IMR-90 (cell line): ENCODE data around the gene PALM3. TPM values are rescaled to one million over a fixed set of nuclear protein-coding genes. Genes with fewer than 3 reads are reported as not detected.

Experiments used
- ATAC-seq: fragments of 200-7000 bp; cut with Tn5 transposase; 2 replicates; pipeline ENCODE4 v1.9.1; 2020; ENCODE audit warnings: low read depth, mild to moderate bottlenecking, moderate library complexity
- BruUV-seq: library from RNA; stranded (reverse); fragments of 400-500 nt; replicated peaks from 2 replicates; lab custom pipeline; 2021; lab: Mats Ljungman, UMichigan
- CTCF ChIA-PET: fragments of 300-600 bp; formaldehyde crosslinking; extraction: SDS; loops from one replicate; lab custom pipeline; 2021; ENCODE audit warnings: antibody characterized with exemption; lab: Yijun Ruan, JAX
- POLR2A ChIA-PET: fragments of 300-600 bp; sonication (Branson Sonifier 250); formaldehyde crosslinking; loops from one replicate; lab custom pipeline; 2022; ENCODE audit warnings: antibody characterized with exemption; ENCODE audit not compliant: unreplicated experiment; lab: Charles Lee
- DNase-seq: peaks from one replicate; pipeline ENCODE4 v3.0.0; 2013
- H2AFZ ChIP-seq: replicated peaks from 2 replicates; pipeline ENCODE3; 2013; ENCODE audit warnings: low read length, mild to moderate bottlenecking; ENCODE audit not compliant: poor library complexity
- H2AK5ac ChIP-seq: 2 replicates; pipeline ENCODE4 v1.6.1; 2013; ENCODE audit warnings: low read depth, low read length, inconsistent platforms
- H2AK9ac ChIP-seq: replicated peaks from 2 replicates; pipeline ENCODE3; 2013; ENCODE audit warnings: mild to moderate bottlenecking, low read depth, low read length, moderate library complexity; ENCODE audit not compliant: poor library complexity
- H2BK120ac ChIP-seq: 2 replicates; pipeline ENCODE4 v1.6.1; 2013; ENCODE audit warnings: low read depth, low read length, inconsistent platforms
- H2BK15ac ChIP-seq: 3 replicates; pipeline ENCODE4 v1.6.1; 2013; ENCODE audit warnings: low read depth, low read length, inconsistent platforms
- H2BK20ac ChIP-seq: 2 replicates; pipeline ENCODE4 v1.6.1; 2013; ENCODE audit warnings: low read depth, mild to moderate bottlenecking, inconsistent platforms, low read length, moderate library complexity
- H2BK5ac ChIP-seq: 2 replicates; pipeline ENCODE4 v1.6.1; 2013; ENCODE audit warnings: mild to moderate bottlenecking, low read depth, low read length, inconsistent platforms; ENCODE audit not compliant: poor library complexity, severe bottlenecking
- H3K14ac ChIP-seq: replicated peaks from 2 replicates; pipeline ENCODE4 v1.6.1; 2013; ENCODE audit warnings: low read depth, low read length, inconsistent platforms
- H3K18ac ChIP-seq: 2 replicates; pipeline ENCODE4 v1.6.1; 2013; ENCODE audit warnings: low read depth, low read length, control low read depth
- H3K23ac ChIP-seq: 2 replicates; pipeline ENCODE4 v1.6.1; 2013; ENCODE audit warnings: low read depth, low read length, inconsistent platforms
- H3K27ac ChIP-seq: 2 replicates; pipeline ENCODE4 v1.5.1; 2013; ENCODE audit warnings: mild to moderate bottlenecking, control low read depth, low read length; ENCODE audit not compliant: insufficient read depth
- H3K27me3 ChIP-seq: 2 replicates; pipeline ENCODE4 v1.6.1; 2013; ENCODE audit warnings: low read length; ENCODE audit not compliant: control insufficient read depth, insufficient read depth
- H3K36me3 ChIP-seq: 2 replicates; pipeline ENCODE4 v1.6.1; 2013; ENCODE audit warnings: low read length, mixed read lengths; ENCODE audit not compliant: control insufficient read depth, insufficient read depth
- H3K4ac ChIP-seq: 2 replicates; pipeline ENCODE4 v1.6.1; 2013; ENCODE audit warnings: low read depth, low read length, inconsistent platforms
- H3K4me1 ChIP-seq: 2 replicates; pipeline ENCODE4 v1.6.1; 2013; ENCODE audit warnings: low read length, mixed read lengths; ENCODE audit not compliant: control insufficient read depth, insufficient read depth
- H3K4me2 ChIP-seq: 2 replicates; pipeline ENCODE4 v1.6.1; 2013; ENCODE audit warnings: low read depth, mild to moderate bottlenecking, control low read depth, low read length, moderate library complexity
- H3K4me3 ChIP-seq: 2 replicates; pipeline ENCODE4 v1.5.1; 2013; ENCODE audit warnings: low read depth, mild to moderate bottlenecking, control low read depth, low read length, moderate library complexity; ENCODE audit not compliant: insufficient read depth
- H3K56ac ChIP-seq: 2 replicates; pipeline ENCODE4 v1.6.1; 2013; ENCODE audit warnings: low read length, inconsistent platforms; ENCODE audit not compliant: insufficient read depth; ENCODE audit errors: extremely low read depth
- H3K79me1 ChIP-seq, 2 experiments: 2 replicates each; pipeline ENCODE4 v1.6.1; 2013; ENCODE audit warnings: low read length in 2 of 2, inconsistent platforms in 1 of 2, low read depth in 1 of 2
- H3K9ac ChIP-seq: 2 replicates; pipeline ENCODE4 v1.6.1; 2013; ENCODE audit warnings: low read depth, low read length, control low read depth
- H3K9me1 ChIP-seq: 2 replicates; pipeline ENCODE4 v1.6.1; 2013; ENCODE audit warnings: low read length, inconsistent platforms; ENCODE audit not compliant: insufficient read depth
- H3K9me3 ChIP-seq: 2 replicates; pipeline ENCODE4 v1.6.1; 2013; ENCODE audit warnings: low read length; ENCODE audit not compliant: control insufficient read depth, insufficient read depth
- H4K20me1 ChIP-seq: 2 replicates; pipeline ENCODE4 v1.6.1; 2013; ENCODE audit warnings: low read length, inconsistent platforms; ENCODE audit not compliant: insufficient read depth
- H4K5ac ChIP-seq: 2 replicates; pipeline ENCODE4 v1.6.1; 2013; ENCODE audit warnings: mild to moderate bottlenecking, low read depth, low read length, control low read depth
- H4K8ac ChIP-seq, 2 experiments: 2 replicates each; pipeline ENCODE4 v1.6.1; 2013; ENCODE audit warnings: low read depth in 2 of 2, low read length in 2 of 2, control low read depth in 1 of 2, inconsistent platforms in 1 of 2
- H4K91ac ChIP-seq: 2 replicates; pipeline ENCODE4 v1.6.1; 2013; ENCODE audit warnings: low read depth, low read length, inconsistent platforms; ENCODE audit not compliant: insufficient read depth
- BHLHE40 ChIP-seq: fragments of 150-350 bp; IDR thresholded peaks from 2 replicates; pipeline ENCODE4 v1.6.1; 2016; ENCODE audit warnings: mild to moderate bottlenecking, low read depth, low read length
- ELK1 ChIP-seq: fragments of 150-350 bp; IDR thresholded peaks from 2 replicates; pipeline ENCODE4 v1.6.1; 2016; ENCODE audit warnings: low read depth, mild to moderate bottlenecking, low read length, moderate library complexity, borderline replicate concordance
- RCOR1 ChIP-seq: IDR thresholded peaks from 2 replicates; pipeline ENCODE4 v1.6.1; 2012; ENCODE audit warnings: mild to moderate bottlenecking, low read length, improper control_type of control experiment; ENCODE audit not compliant: insufficient replicate concordance
- RFX5 ChIP-seq: IDR thresholded peaks from 2 replicates; pipeline ENCODE4 v1.8.0; 2012; ENCODE audit warnings: low read depth, mild to moderate bottlenecking, low read length, moderate library complexity
- SMC3 ChIP-seq: fragments of 150-350 bp; IDR thresholded peaks from 2 replicates; pipeline ENCODE4 v1.6.1; 2016; ENCODE audit warnings: low read depth, mild to moderate bottlenecking, antibody characterized with exemption, low read length, moderate library complexity
- USF2 ChIP-seq: fragments of 150-350 bp; IDR thresholded peaks from 2 replicates; pipeline ENCODE4 v1.6.1; 2017; ENCODE audit warnings: mild to moderate bottlenecking, antibody characterized with exemption, low read length, low read depth
- WGBS, 2 experiments: methylation state at CpG; one replicate each; pipeline versions ENCODE4 v1.1.5 to v1.1.7; 2013; ENCODE audit warnings: missing lambda C conversion rate in 2 of 2; ENCODE audit not compliant: insufficient read length in 1 of 2; ENCODE audit errors: extremely low coverage in 2 of 2; 5-methylcytosine and 5-hydroxymethylcytosine counted together
- dilution Hi-C: fragments of 300-500 bp; cut with HindIII; formaldehyde crosslinking; loops from one replicate; pipeline ENCODE4 v1.14.3; 2018; ENCODE audit warnings: low sequenced_read_pairs; ENCODE audit not compliant: unreplicated experiment
- in situ Hi-C: fragments of 300-500 bp; cut with MboI; formaldehyde crosslinking; loops from 3 replicates; pipeline ENCODE4 v1.14.3; 2019; ENCODE audit warnings: low sequenced_read_pairs, inconsistent platforms, mixed read lengths
- intact Hi-C: fragments of 100-400 bp; cut with micrococcal nuclease; formaldehyde crosslinking; loops from 2 replicates; pipeline ENCODE4 v1.10.0; 2022
- polyA plus RNA-seq, 3 experiments: library from polyadenylated mRNA; depleted of rRNA; stranded (reverse); fragments of >200 nt; gene quantifications; 2 replicates each; pipeline ENCODE4 v1.2.3, GENCODE V29; 2012; ENCODE audit warnings: low replicate concordance in 1 of 3
- total RNA-seq: library from RNA; depleted of rRNA; stranded (reverse); fragments of >200 nt; gene quantifications from 2 replicates; pipeline ENCODE4 v1.2.3, GENCODE V29; 2012

The PALM3 gene
- total and polyA plus RNA-seq, 2 of the 4 experiments (the other 2 are of a cell fraction): 0.18 to 0.84 TPM

- CTCF ChIA-PET: no interaction called here
- H2AFZ ChIP-seq: no peak overlapping the region
- in situ Hi-C loops: no loop called here
These were observed 5.7 kb downstream of the PALM3 start for GRCh38 chr19:14056069-14056666.

More at GRCh38 chr19:14056069-14056666, 5.7 kb downstream of the PALM3 start:
- Histone ChIP-seq H4K20me1 (no peaks in the 10 kb centered on the region), H3K27me3 (peaks cover 35% of the 10 kb centered on the region), H2BK15ac (no peak overlapping the region), H4K91ac (no peak overlapping the region), H2AK5ac (no peak overlapping the region), H2BK5ac (no peak overlapping the region), H3K9me1 (no peaks in the 10 kb centered on the region), H2BK120ac (no peak overlapping the region), H3K79me1 (no peaks in the 10 kb centered on the region), H3K36me3 (no peaks in the 10 kb centered on the region), H3K9me3 (peaks cover 2% of the 10 kb centered on the region; the same call in 1 of the 2 replicates), H3K27ac (no peak overlapping the region), H3K9ac (no peak overlapping the region), H3K18ac (no peak overlapping the region), H3K4me1 (peaks cover 1% of the 10 kb centered on the region; the same call in 1 of the 2 replicates), H3K4me3 (no peak overlapping the region), H2BK20ac (no peak overlapping the region), H4K8ac (no peak overlapping the region), H3K4me2 (no peak overlapping the region), H3K14ac (no peak overlapping the region), H4K5ac (no peak overlapping the region), H3K4ac (no peak overlapping the region), H3K23ac (no peak overlapping the region), H2AK9ac (no peak overlapping the region), H3K56ac (no peak overlapping the region)
- DNase-seq (no peak), ATAC-seq (no peak)
- BruUV-seq: no TSS peak
- TF ChIP-seq USF2: no peak
- TF ChIP-seq RFX5: no peak
- TF ChIP-seq BHLHE40: no peak
- TF ChIP-seq RCOR1: no peak
- no peak for TF ChIP-seq ELK1
- no peak for TF ChIP-seq SMC3
- dilution Hi-C loops (no loop called here), intact Hi-C loops (no loop called here)
- POLR2A ChIA-PET: no interaction called here
- 82% methylated on average over 5 of the region's 10 CpGs; no CpG with 5 or more reads in 1 of the 2 experiments for WGBS, 2 experiments
